Measurements from ENCODE around the gene KPNA5. TPM values are rescaled to one million over a fixed set of nuclear protein-coding genes. Genes with fewer than 3 reads are reported as not detected.
A peak's percentile ranks its signal among the peaks of the same experiment; 100 is the strongest.

Gene KPNA5
- 10 to 100 TPM; 10.4 to 20.1 TPM for total RNA-seq
- 14.8 TPM for polyA plus RNA-seq (2013, experiment 1 of 2)
- 14.3 TPM for polyA plus RNA-seq (2013, experiment 2 of 2)
- long read RNA-seq, experiment 1, full-length matches to known transcripts: 4 of 14 reads
- long read RNA-seq, experiment 1, partial matches to known transcripts: 2 of 14 reads
- long read RNA-seq, experiment 1, other reads (novel, unspliced or antisense): 8 of 14 reads
- long read RNA-seq, experiment 2, full-length matches to known transcripts: 20 of 34 reads
- long read RNA-seq, experiment 2, partial matches to known transcripts: 10 of 34 reads
- long read RNA-seq, experiment 2, other reads (novel, unspliced or antisense): 4 of 34 reads
- long read RNA-seq, experiment 3, full-length matches to known transcripts: 34 of 53 reads
- long read RNA-seq, experiment 3, partial matches to known transcripts: 4 of 53 reads
- long read RNA-seq, experiment 3, other reads (novel, unspliced or antisense): 15 of 53 reads
- long read RNA-seq, experiment 4, full-length matches to known transcripts: 2 of 8 reads
- long read RNA-seq, experiment 4, partial matches to known transcripts: 2 of 8 reads
- long read RNA-seq, experiment 4, other reads (novel, unspliced or antisense): 4 of 8 reads

- H3K4me1 Mint-ChIP-seq: peaks cover 2% of the 10 kb centered on the region
- 0 to 1% methylated on average over 22 to 69 of the region's 69 CpGs for WGBS, 2 experiments (ENCODE audit: insufficient coverage in 1 of 2, insufficient read length in 1 of 2)
Observed at GRCh38 chr6:116680880-116681672, at the start of gene KPNA5. Gene KPNA5, plus strand, starts transcription at chr6:116681211. Its CDS starts 124 bp downstream, at chr6:116681335.

GRCh38 chr6:116631379-116631990, 49.5 kb upstream of the KPNA5 start:
- Histone ChIP-seq H3K4me3 (ENCODE audit: low read length) (no peak overlapping the region), H3K36me3 (ENCODE audit: control insufficient read depth, insufficient read depth, low read length) (peaks cover 43% of the 10 kb centered on the region), H3K9ac (ENCODE audit: extremely low read depth, low read length, poor library complexity, severe bottlenecking) (no peak overlapping the region), H3K4me1 (ENCODE audit: control insufficient read depth, insufficient read depth, low read length) (peaks cover 2% of the 10 kb centered on the region), H3K9me3 (ENCODE audit: control insufficient read depth, low read length) (no peaks in the 10 kb centered on the region), H3K27me3 (ENCODE audit: control insufficient read depth, insufficient read depth, low read length, poor library complexity, severe bottlenecking) (no peaks in the 10 kb centered on the region), H3K27ac (ENCODE audit: low read depth, low read length) (no peak overlapping the region)
- H3K27ac Mint-ChIP-seq: peak overlapping the region; percentile 59
- no peak overlapping the region for H3K4me3 Mint-ChIP-seq
- WGBS, 2 experiments (ENCODE audit: insufficient coverage in 1 of 2, insufficient read length in 1 of 2): 92 to 97% methylated on average over 3 to 5 of the region's 5 CpGs
- no peak for DNase-seq
- peaks cover 2% of the 10 kb centered on the region for H3K4me1 Mint-ChIP-seq
- no peaks in the 10 kb centered on the region for H3K27me3 Mint-ChIP-seq (ENCODE audit: insufficient read depth)
- H3K36me3 Mint-ChIP-seq (ENCODE audit: low read depth): peaks cover 26% of the 10 kb centered on the region
- no peaks in the 10 kb centered on the region for H3K9me3 Mint-ChIP-seq
- TF ChIP-seq CTCF (conservative IDR thresholded peaks at IDR 0.05): no peak

More at GRCh38 chr6:116680880-116681672, at the start of gene KPNA5:
- TF ChIP-seq CTCF (conservative IDR thresholded peaks at IDR 0.05): no peak
- peak within 1 kb of the TSS; percentile 90 for H3K27ac ChIP-seq (ENCODE audit: low read depth, low read length)
- Mint-ChIP-seq H3K27me3 (ENCODE audit: insufficient read depth) (no peaks in the 10 kb centered on the region), H3K9me3 (no peaks in the 10 kb centered on the region), H3K36me3 (ENCODE audit: low read depth) (peaks cover 17% of the 10 kb centered on the region), H3K27ac (peak within 1 kb of the TSS; percentile 96), H3K4me3 (peak within 1 kb of the TSS; percentile 85)
- H3K9me3 ChIP-seq (ENCODE audit: control insufficient read depth, low read length): no peaks in the 10 kb centered on the region
- H3K27me3 ChIP-seq (ENCODE audit: control insufficient read depth, insufficient read depth, low read length, poor library complexity, severe bottlenecking): no peaks in the 10 kb centered on the region
- H3K9ac ChIP-seq (ENCODE audit: extremely low read depth, low read length, poor library complexity, severe bottlenecking): peak within 1 kb of the TSS; percentile 77
- no peaks in the 10 kb centered on the region for H3K4me1 ChIP-seq (ENCODE audit: control insufficient read depth, insufficient read depth, low read length)
- peak within 1 kb of the TSS; percentile 96 for H3K4me3 ChIP-seq (ENCODE audit: low read length)
- H3K36me3 ChIP-seq (ENCODE audit: control insufficient read depth, insufficient read depth, low read length): peaks cover 11% of the 10 kb centered on the region
- peak; percentile 98 for DNase-seq

GRCh38 chr6:116633685-116634084, 47.3 kb upstream of the KPNA5 start:
- DNase-seq: peak; percentile 66
- peak; percentile 72 for TF ChIP-seq CTCF (conservative IDR thresholded peaks at IDR 0.05)
- Mint-ChIP-seq H3K27ac (no peak overlapping the region), H3K27me3 (ENCODE audit: insufficient read depth) (no peaks in the 10 kb centered on the region), H3K36me3 (ENCODE audit: low read depth) (peaks cover 41% of the 10 kb centered on the region), H3K9me3 (peaks cover 9% of the 10 kb centered on the region), H3K4me3 (no peak overlapping the region), H3K4me1 (peaks cover 2% of the 10 kb centered on the region)
- 91 to 100% methylated on average over 1 to 2 of the region's 2 CpGs for WGBS, 2 experiments (ENCODE audit: insufficient coverage in 1 of 2, insufficient read length in 1 of 2)
- Histone ChIP-seq H3K27ac (ENCODE audit: low read depth, low read length) (no peak overlapping the region), H3K4me1 (ENCODE audit: control insufficient read depth, insufficient read depth, low read length) (peaks cover 2% of the 10 kb centered on the region), H3K36me3 (ENCODE audit: control insufficient read depth, insufficient read depth, low read length) (peaks cover 55% of the 10 kb centered on the region), H3K9me3 (ENCODE audit: control insufficient read depth, low read length) (peaks cover 5% of the 10 kb centered on the region), H3K27me3 (ENCODE audit: control insufficient read depth, insufficient read depth, low read length, poor library complexity, severe bottlenecking) (no peaks in the 10 kb centered on the region), H3K4me3 (ENCODE audit: low read length) (no peak overlapping the region), H3K9ac (ENCODE audit: extremely low read depth, low read length, poor library complexity, severe bottlenecking) (no peak overlapping the region)
